ENCODE measurements around the gene RBM44. TPM values are rescaled to one million over a fixed set of nuclear protein-coding genes. Genes with fewer than 3 reads are reported as not detected.

RBM44 gene
- total and polyA plus RNA-seq, 12 donors, result 0.13 to 0.83 (median 0.32) TPM

- no peak for DNase-seq
- Histone ChIP-seq H3K9me3 (no peaks in the 10 kb centered on the region), H3K4me1 (peaks cover 0 to 76% (median 56%) of the 10 kb centered on the region in 9 donors), H3K27me3 (peaks cover 0 to 6% (median 0%) of the 10 kb centered on the region in 7 donors), H3K27ac (peak overlapping the region in 6 of 10 donors; percentile 14 to 56 (median 44)), H3K4me3 (no peak overlapping the region), H3K36me3 (no peaks in the 10 kb centered on the region)
- TF ChIP-seq CTCF (IDR thresholded peaks at IDR 0.05), result no peak
- ATAC-seq, result peak in 4 of 8 donors; percentile 12 to 32 (median 16)
- intact Hi-C loops (cut with DNase I), result no loop called here
- WGBS, 2 donors, result 60 to 66% methylated on average over 23 of the region's 23 CpGs
Observed at GRCh38 chr2:237870754-237871651, 72.4 kb downstream of the RBM44 start.

- no peak for DNase-seq
- H3K27me3 ChIP-seq, result peaks cover 0 to 6% (median 0%) of the 10 kb centered on the region in 7 donors
- no peaks in the 10 kb centered on the region for H3K9me3 ChIP-seq
- H3K4me3 ChIP-seq, result no peak overlapping the region
- intact Hi-C loops (cut with DNase I), result no loop called here
- peak; percentile 36 to 72 (median 62) for ATAC-seq
- 70 to 74% methylated on average over 19 of the region's 19 CpGs for WGBS, 2 donors
- peak overlapping the region in 3 of 10 donors; percentile 23 to 53 (median 48) for H3K27ac ChIP-seq
- TF ChIP-seq CTCF (IDR thresholded peaks at IDR 0.05), result no peak
- peaks cover 0 to 81% (median 61%) of the 10 kb centered on the region in 9 donors for H3K4me1 ChIP-seq
- H3K36me3 ChIP-seq, result no peaks in the 10 kb centered on the region
Observed at GRCh38 chr2:237872178-237872887, 73.8 kb downstream of the RBM44 start.

GRCh38 chr2:237873421-237873831 is 74.8 kb downstream of the RBM44 start:
- peaks cover 0 to 78% (median 62%) of the 10 kb centered on the region in 9 donors for H3K4me1 ChIP-seq
- no peak for TF ChIP-seq CTCF (IDR thresholded peaks at IDR 0.05)
- H3K27ac ChIP-seq, result no peak overlapping the region
- ATAC-seq (no peak), DNase-seq (no peak)
- H3K27me3 ChIP-seq, result no peaks in the 10 kb centered on the region
- H3K4me3 ChIP-seq, result no peak overlapping the region
- no peaks in the 10 kb centered on the region for H3K36me3 ChIP-seq
- 57 to 64% methylated on average over 11 of the region's 11 CpGs for WGBS, 2 donors
- H3K9me3 ChIP-seq, result no peaks in the 10 kb centered on the region
- intact Hi-C loops (cut with DNase I), result no loop called here

- 83 to 93% methylated on average over 14 of the region's 14 CpGs for WGBS, 2 donors
- H3K27me3 ChIP-seq, result no peaks in the 10 kb centered on the region
- no peak overlapping the region for H3K4me3 ChIP-seq
- no peak for TF ChIP-seq CTCF (IDR thresholded peaks at IDR 0.05)
- peak overlapping the region in 1 of 10 donors; percentile 10 for H3K27ac ChIP-seq
- intact Hi-C loops (cut with DNase I), result no loop called here
- peaks cover 0 to 79% (median 59%) of the 10 kb centered on the region in 9 donors for H3K4me1 ChIP-seq
- no peak for DNase-seq
- no peaks in the 10 kb centered on the region for H3K36me3 ChIP-seq
- no peak for ATAC-seq
- no peaks in the 10 kb centered on the region for H3K9me3 ChIP-seq
Observed at GRCh38 chr2:237873897-237874551, 75.4 kb downstream of the RBM44 start.

All from heart right ventricle (tissue), 16 donors.